Measurements from ENCODE around the gene EPB42. TPM values are rescaled to one million over a fixed set of nuclear protein-coding genes. Genes with fewer than 3 reads are reported as not detected.
"Not testable (repeated sequence)": the region's sequence is repeated elsewhere in the genome, so short reads cannot be mapped to it uniquely, and the experiment has no call there.

Gene EPB42
- polyA plus RNA-seq, 1 of the 3 experiments (the other 2 are of a cell fraction): not detected

DNA sequence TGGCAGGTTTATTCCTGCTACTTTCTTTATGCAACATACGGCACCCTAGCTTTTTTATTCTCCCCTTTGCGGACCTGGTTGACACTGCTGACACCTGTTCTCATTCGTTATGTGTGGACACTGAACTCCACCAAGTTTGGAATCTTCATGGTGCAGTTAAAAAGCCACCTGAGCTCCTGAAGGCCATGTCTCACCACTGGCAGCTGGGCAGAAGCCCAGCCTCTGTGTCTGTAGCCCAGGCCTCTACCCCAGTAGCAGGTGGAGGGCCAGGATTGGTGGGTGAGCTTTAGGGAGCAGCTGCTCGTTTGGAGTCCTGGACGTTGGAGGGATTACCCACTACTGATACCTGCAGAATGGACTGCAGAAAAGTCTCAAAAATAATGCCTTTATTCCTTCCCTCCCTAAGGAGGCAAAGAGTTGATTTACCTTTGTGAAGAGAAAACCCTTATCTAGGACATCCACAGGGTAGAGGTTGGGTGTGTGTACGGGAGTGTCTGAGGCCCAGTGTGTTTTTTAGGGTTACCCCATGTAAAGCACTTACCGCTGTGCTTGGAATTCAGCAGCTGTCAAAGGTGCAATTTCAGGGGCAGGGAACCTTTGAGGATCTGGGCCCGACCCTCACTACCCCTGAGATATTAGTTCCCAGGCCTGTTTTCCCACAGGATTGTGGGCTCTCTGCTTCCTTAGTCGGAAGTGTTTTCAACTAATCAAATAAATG, 36.3 kb downstream of the EPB42 start (continued):
- TF ChIP-seq RXRA (IDR thresholded peaks at IDR 0.05; ENCODE audit: borderline replicate concordance, low read depth) (no peak), CHD2 (IDR thresholded peaks at IDR 0.05; ENCODE audit: low read length, partially characterized antibody) (no peak), POLR2AphosphoS5 (IDR thresholded peaks at IDR 0.05; ENCODE audit: low read depth, low read length) (no peak), ELF1 (IDR thresholded peaks at IDR 0.05) (no peak)

GRCh38 chr15:43183270-43183669, 37.5 kb downstream of the EPB42 start:
- WGBS (ENCODE audit: low lambda C conversion rate): 93% methylated on average over 3 of the region's 3 CpGs
- CTCF ChIA-PET: interaction anchor here (0.5 to 4.1 kb wide), 5 partner anchors 11 to 257 kb away, joined by 3 to 44 read pairs (median 4); no protein-coding TSS in a partner anchor
- no peak for TF ChIP-seq USF2 (IDR thresholded peaks at IDR 0.05; ENCODE audit: borderline replicate concordance, low read depth, low read length)
- TF ChIP-seq SIN3A (IDR thresholded peaks at IDR 0.05; ENCODE audit: borderline replicate concordance, low read depth, low read length): no peak
- no peak for TF ChIP-seq CTCF (IDR thresholded peaks at IDR 0.05)
- TF ChIP-seq, protein P1, sequence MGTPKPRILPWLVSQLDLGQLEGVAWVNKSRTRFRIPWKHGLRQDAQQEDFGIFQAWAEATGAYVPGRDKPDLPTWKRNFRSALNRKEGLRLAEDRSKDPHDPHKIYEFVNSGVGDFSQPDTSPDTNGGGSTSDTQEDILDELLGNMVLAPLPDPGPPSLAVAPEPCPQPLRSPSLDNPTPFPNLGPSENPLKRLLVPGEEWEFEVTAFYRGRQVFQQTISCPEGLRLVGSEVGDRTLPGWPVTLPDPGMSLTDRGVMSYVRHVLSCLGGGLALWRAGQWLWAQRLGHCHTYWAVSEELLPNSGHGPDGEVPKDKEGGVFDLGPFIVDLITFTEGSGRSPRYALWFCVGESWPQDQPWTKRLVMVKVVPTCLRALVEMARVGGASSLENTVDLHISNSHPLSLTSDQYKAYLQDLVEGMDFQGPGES (IDR thresholded peaks at IDR 0.05; ENCODE audit: low read depth, low read length): no peak
- no peak for TF ChIP-seq GABPA (IDR thresholded peaks at IDR 0.05; ENCODE audit: low read depth)
- no peak for TF ChIP-seq RFX5 (IDR thresholded peaks at IDR 0.05; ENCODE audit: low read length)
- TF ChIP-seq TEAD4 (IDR thresholded peaks at IDR 0.05; ENCODE audit: borderline replicate concordance, insufficient read depth): no peak
- TF ChIP-seq NRF1 (IDR thresholded peaks at IDR 0.05; ENCODE audit: low read depth, low read length): no peak
- TF ChIP-seq RAD21 (IDR thresholded peaks at IDR 0.05; ENCODE audit: low read length): no peak

GRCh38 chr15:43177147-43177546, 43.7 kb downstream of the EPB42 start:
- DNase-seq; H3K27ac ChIP-seq (ENCODE audit: low read depth in 2 of 2, low read length in 1 of 2); POLR2A ChIA-PET; H3K4me3 ChIP-seq (ENCODE audit: low read depth in 2 of 2, low read length in 1 of 2); H3F3A ChIP-seq (replicated peaks; ENCODE audit: insufficient read depth); H3K9me3 ChIP-seq; H3K9me2 ChIP-seq; H3K27me3 ChIP-seq (ENCODE audit: insufficient read depth); H4K20me1 ChIP-seq (ENCODE audit: insufficient read depth); H3K79me2 ChIP-seq (ENCODE audit: insufficient read depth); CTCF ChIA-PET; H3K4me1 ChIP-seq (ENCODE audit: control insufficient read depth in 1 of 2, insufficient read depth in 2 of 2, low read depth in 1 of 2, low read length in 1 of 2); H2AFZ ChIP-seq (ENCODE audit: low read depth); H3K9ac ChIP-seq; H3K4me2 ChIP-seq: not testable (repeated sequence)
- peaks cover 31 to 32% of the 10 kb centered on the region in 2 experiments for H3K36me3 ChIP-seq (replicated peaks in 1 of 2; ENCODE audit: control insufficient read depth in 1 of 2, insufficient read depth in 2 of 2, low read length in 1 of 2)
- 97% methylated on average over 2 of the region's 2 CpGs for whole genome bisulfite sequencing (ENCODE audit: low lambda C conversion rate)

More at GRCh38 chr15:43183270-43183669, 37.5 kb downstream of the EPB42 start:
- Histone ChIP-seq H3K79me2 (ENCODE audit: insufficient read depth) (peaks cover 20% of the 10 kb centered on the region; the same call in 1 of the 2 replicates), H3K4me1 (ENCODE audit: control insufficient read depth in 1 of 2, insufficient read depth in 2 of 2, low read depth in 1 of 2, low read length in 1 of 2) (peaks cover 0 to 10% of the 10 kb centered on the region in 2 experiments; a peak in 3 of 4 replicates), H4K20me1 (ENCODE audit: insufficient read depth) (no peaks in the 10 kb centered on the region), H3K27me3 (ENCODE audit: insufficient read depth) (no peaks in the 10 kb centered on the region), H3K36me3 (replicated peaks in 1 of 2; ENCODE audit: control insufficient read depth in 1 of 2, insufficient read depth in 2 of 2, low read length in 1 of 2) (peaks cover 7 to 19% of the 10 kb centered on the region in 2 experiments), H3K27ac (ENCODE audit: low read depth in 2 of 2, low read length in 1 of 2) (no peak overlapping the region), H3K9ac (no peak overlapping the region), H3K4me2 (no peak overlapping the region), H2AFZ (ENCODE audit: low read depth) (no peak overlapping the region), H3K9me2 (no peaks in the 10 kb centered on the region), H3F3A (replicated peaks; ENCODE audit: insufficient read depth) (peaks cover 20% of the 10 kb centered on the region), H3K4me3 (ENCODE audit: low read depth in 2 of 2, low read length in 1 of 2) (no peak overlapping the region), H3K9me3 (no peaks in the 10 kb centered on the region)
- DNase-seq: no peak
- POLR2A ChIA-PET: no interaction called here

DNA sequence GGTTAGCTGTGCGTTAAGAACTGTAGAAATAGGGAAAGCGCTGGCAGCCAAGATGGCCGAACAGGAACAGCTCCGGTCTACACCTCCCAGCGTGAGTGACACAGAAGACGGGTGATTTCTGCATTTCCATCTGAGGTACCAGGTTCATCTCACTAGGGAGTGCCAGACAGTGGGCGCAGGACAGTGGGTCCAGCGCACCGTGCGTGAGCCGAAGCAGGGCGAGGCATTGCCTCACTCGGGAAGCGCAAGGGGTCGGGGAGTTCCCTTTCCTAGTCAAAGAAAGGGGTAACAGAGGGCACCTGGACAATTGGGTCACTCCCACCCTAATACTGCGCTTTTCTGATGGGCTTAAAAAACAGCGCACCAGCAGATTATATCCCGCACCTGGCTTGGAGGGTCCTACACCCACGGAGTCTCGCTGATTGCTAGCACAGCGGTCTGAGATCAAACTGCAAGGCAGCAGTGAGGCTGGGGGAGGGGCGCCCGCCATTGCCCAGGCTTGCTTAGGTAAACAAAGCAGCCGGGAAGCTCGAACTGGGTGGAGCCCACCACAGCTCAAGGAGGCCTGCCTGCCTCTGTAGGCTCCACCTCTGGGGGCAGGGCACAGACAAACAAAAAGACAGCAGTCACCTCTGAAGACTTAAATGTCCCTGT, 45.0 kb downstream of the EPB42 start:
- H3F3A ChIP-seq (replicated peaks; ENCODE audit: insufficient read depth); DNase-seq; H3K9me3 ChIP-seq; H3K9me2 ChIP-seq; H3K79me2 ChIP-seq (ENCODE audit: insufficient read depth); H2AFZ ChIP-seq (ENCODE audit: low read depth); H3K27me3 ChIP-seq (ENCODE audit: insufficient read depth); H4K20me1 ChIP-seq (ENCODE audit: insufficient read depth); H3K27ac ChIP-seq (ENCODE audit: low read depth in 2 of 2, low read length in 1 of 2); H3K4me1 ChIP-seq (ENCODE audit: control insufficient read depth in 1 of 2, insufficient read depth in 2 of 2, low read depth in 1 of 2, low read length in 1 of 2); H3K4me2 ChIP-seq; H3K9ac ChIP-seq; POLR2A ChIA-PET; H3K4me3 ChIP-seq (ENCODE audit: low read depth in 2 of 2, low read length in 1 of 2): not testable (repeated sequence)
- CTCF ChIA-PET: interaction anchor here (1.0 to 1.3 kb wide), 2 partner anchors 11 kb away, joined by 4 to 5 read pairs; no protein-coding TSS in a partner anchor
- 98% methylated on average over 12 of the region's 25 CpGs for WGBS (ENCODE audit: low lambda C conversion rate)
- peaks cover 29 to 32% of the 10 kb centered on the region in 2 experiments for H3K36me3 ChIP-seq (replicated peaks in 1 of 2; ENCODE audit: control insufficient read depth in 1 of 2, insufficient read depth in 2 of 2, low read length in 1 of 2)
